GM21526 (cell line): Measurements from ENCODE around the gene TIMMDC1.
"Not testable (repeated sequence)": the region's sequence is repeated elsewhere in the genome, so short reads cannot be mapped to it uniquely, and the experiment has no call there.

Source experiments
- ATAC-seq: cut with Tn5 transposase; IDR thresholded peaks from one replicate; pipeline ENCODE4 v1.9.1; 2021; ENCODE audit warnings: moderate library complexity; ENCODE audit not compliant: unreplicated experiment, low FRiP score

TIMMDC1 gene

GRCh38 chr3:119553823-119554415, 55.6 kb downstream of the TIMMDC1 start:
- no peak for ATAC-seq

GRCh38 chr3:119555309-119555735, 57.0 kb downstream of the TIMMDC1 start:
- no peak for ATAC-seq

GRCh38 chr3:119555929-119556328, 57.6 kb downstream of the TIMMDC1 start:
- ATAC-seq = no peak

GRCh38 chr3:119557192-119557876, 59.0 kb downstream of the TIMMDC1 start:
- no peak for ATAC-seq

GRCh38 chr3:119557877-119558269, 59.5 kb downstream of the TIMMDC1 start:
- no peak for ATAC-seq

- no peak for ATAC-seq
Observed at GRCh38 chr3:119558626-119559317, 60.4 kb downstream of the TIMMDC1 start.

GRCh38 chr3:119559441-119559963, 61.2 kb downstream of the TIMMDC1 start, which contains the start of gene CD80:
Gene CD80, minus strand, starts transcription at chr3:119559614. Its CDS starts 1,886 bp downstream, at chr3:119557728.
- ATAC-seq = peak; percentile 57

- no peak for ATAC-seq
Observed at GRCh38 chr3:119560160-119560559, 61.8 kb downstream of the TIMMDC1 start.

GRCh38 chr3:119562307-119562961, 64.1 kb downstream of the TIMMDC1 start:
- peak; percentile 59 for ATAC-seq

- not testable (repeated sequence) for ATAC-seq
Observed at GRCh38 chr3:119563334-119563733, 65.0 kb downstream of the TIMMDC1 start.

GRCh38 chr3:119569156-119569555, 70.8 kb downstream of the TIMMDC1 start:
- ATAC-seq = no peak

- ATAC-seq = no peak
Observed at GRCh38 chr3:119570229-119570628, 71.9 kb downstream of the TIMMDC1 start.

- ATAC-seq = no peak
Observed at GRCh38 chr3:119571230-119571629, 72.9 kb downstream of the TIMMDC1 start.

GRCh38 chr3:119571688-119572087, 73.3 kb downstream of the TIMMDC1 start:
- ATAC-seq = no peak
